Mononuclear cell (primary cell): ENCODE measurements around the gene ITGAX. TPM values are rescaled to one million over a fixed set of nuclear protein-coding genes. Genes with fewer than 3 reads are reported as not detected.
"Not testable (repeated sequence)": the region's sequence is repeated elsewhere in the genome, so short reads cannot be mapped to it uniquely, and the experiment has no call there.

Experiments
- H3K27me3 ChIP-seq: 2 replicates; pipeline ENCODE4 v1.6.0; 2011; ENCODE audit warnings: low read length, control low read depth; ENCODE audit not compliant: insufficient read depth
- H3K4me1 ChIP-seq: 2 replicates; pipeline ENCODE4 v1.5.1; 2011; ENCODE audit warnings: mild to moderate bottlenecking, low read length, control low read depth; ENCODE audit not compliant: insufficient read depth
- H3K4me3 ChIP-seq: 2 replicates; pipeline ENCODE4 v1.5.1; 2011; ENCODE audit warnings: mild to moderate bottlenecking, low read length, moderate library complexity
- H3K9me3 ChIP-seq: 2 replicates; pipeline ENCODE4 v1.5.1; 2011; ENCODE audit warnings: low read depth, mild to moderate bottlenecking, control low read depth, low read length
- total RNA-seq: library from RNA; depleted of rRNA; stranded (reverse); fragments of >200 nt; gene quantifications from one replicate; pipeline ENCODE4 v1.2.3, GENCODE V29; 2012

The ITGAX gene
- total RNA-seq: 190 TPM

DNA sequence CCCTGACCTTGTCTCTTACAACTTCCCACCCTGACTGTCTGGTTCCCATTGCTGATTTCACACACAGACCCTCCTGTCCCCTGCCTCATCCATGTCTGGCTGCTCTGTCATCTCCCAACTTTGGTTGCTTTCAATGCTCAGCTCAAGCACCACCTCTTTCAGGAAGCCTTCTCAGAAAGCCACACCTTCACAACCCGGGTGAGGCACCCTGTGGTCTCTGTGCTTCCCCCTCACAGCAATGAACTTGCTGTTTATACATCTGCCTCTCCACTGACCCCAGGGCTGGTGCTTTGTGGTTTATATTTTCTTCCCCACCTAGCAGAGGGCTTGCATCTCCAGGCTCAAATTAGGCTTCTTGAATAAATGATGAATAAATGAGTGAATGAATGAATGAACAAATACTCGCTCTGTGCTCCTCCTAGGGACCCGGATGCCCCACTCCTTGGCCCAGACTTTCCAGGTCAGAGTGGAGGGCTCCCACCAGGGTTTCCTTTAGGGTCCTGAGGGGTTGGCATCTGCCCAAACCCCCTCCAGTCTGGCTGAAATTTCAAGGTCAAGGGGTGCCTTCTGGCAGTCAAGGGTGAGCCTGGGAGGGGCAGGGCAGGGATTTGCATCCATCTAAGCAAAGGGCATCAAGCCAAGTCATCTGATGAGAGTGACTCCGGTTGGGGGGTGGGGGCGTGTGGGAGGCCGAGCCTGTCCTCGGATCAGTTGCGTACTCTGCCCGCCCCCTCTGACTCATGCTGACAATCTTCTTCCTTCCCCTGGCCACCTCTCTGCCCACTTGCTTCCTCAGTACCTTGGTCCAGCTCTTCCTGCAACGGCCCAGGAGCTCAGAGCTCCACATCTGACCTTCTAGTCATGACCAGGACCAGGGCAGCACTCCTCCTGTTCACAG, at the start of gene ITGAX:
Gene ITGAX, plus strand, starts transcription at position 783 of the 898 bp plus-strand sequence. Its CDS starts 79 bp downstream, at position 862.
- peaks cover 98% of the 10 kb centered on the region for H3K4me1 ChIP-seq
- H3K9me3 ChIP-seq: no peaks in the 10 kb centered on the region
- H3K27me3 ChIP-seq: no peaks in the 10 kb centered on the region
- H3K4me3 ChIP-seq: peak within 1 kb of the TSS; percentile 53

DNA sequence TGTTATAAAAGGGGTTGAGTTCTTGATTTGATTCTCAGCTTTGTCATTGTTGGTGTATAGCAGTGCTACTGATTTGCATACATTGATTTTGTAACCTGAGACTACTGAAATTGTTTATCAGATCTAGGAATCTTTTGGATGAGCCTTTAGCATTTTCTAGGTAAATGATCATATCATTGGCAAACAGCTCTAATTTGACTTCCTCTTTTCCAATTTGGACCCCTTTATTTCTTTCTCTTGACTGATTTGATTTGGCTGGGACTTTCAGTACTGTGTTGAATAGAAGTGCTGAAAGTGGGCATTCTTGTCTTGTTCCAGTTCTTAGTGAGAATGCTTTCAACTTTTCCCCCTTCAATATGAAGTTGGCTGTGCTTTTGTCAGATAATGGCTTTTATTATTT, 49.8 kb upstream of the ITGAX start:
- peaks cover 7% of the 10 kb centered on the region for H3K4me1 ChIP-seq
- no peak overlapping the region for H3K4me3 ChIP-seq
- H3K9me3 ChIP-seq: no peaks in the 10 kb centered on the region
- H3K27me3 ChIP-seq: no peaks in the 10 kb centered on the region

DNA sequence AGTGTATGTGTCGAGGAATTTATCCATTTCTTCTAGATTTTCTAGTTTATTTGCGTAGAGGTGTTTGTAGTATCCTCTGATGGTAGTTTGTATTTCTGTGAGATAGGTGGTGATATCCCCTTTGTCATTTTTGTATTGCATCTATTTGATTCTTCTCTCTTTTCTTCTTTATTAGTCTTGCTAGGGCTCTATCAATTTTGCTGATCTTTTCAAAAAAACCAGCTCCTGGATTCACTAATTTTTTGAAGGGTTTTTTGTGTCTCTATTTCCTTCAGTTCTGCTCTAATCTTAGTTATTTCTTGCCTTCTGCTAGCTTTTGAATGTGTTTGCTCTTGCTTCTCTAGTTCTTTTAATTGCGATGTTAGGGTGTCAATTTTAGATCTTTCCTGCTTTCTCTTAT, 46.6 kb upstream of the ITGAX start:
- not testable (repeated sequence) for H3K9me3 ChIP-seq, H3K4me3 ChIP-seq, H3K4me1 ChIP-seq, H3K27me3 ChIP-seq

DNA sequence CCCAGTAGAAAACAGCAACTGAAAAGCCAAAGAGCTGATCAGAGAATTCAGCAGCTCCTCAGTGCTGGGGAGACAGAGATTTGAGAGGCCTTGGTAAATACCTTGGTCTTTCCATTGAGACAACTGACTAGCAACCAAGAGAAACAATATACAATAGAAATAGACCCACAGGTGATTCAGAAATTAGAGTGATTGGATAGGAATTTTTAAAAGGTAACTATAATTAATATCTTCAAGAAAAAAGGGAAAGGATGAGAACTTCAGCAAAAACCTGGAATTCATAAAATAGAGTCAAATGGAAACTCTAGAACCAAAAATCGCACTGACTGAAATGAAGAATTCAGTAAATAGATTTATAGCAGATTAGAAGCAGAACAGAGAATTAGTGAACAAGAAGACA, 32.5 kb upstream of the ITGAX start:
- no peak overlapping the region for H3K4me3 ChIP-seq
- H3K9me3 ChIP-seq: peaks cover 8% of the 10 kb centered on the region
- H3K4me1 ChIP-seq: no peaks in the 10 kb centered on the region
- H3K27me3 ChIP-seq: no peaks in the 10 kb centered on the region

DNA sequence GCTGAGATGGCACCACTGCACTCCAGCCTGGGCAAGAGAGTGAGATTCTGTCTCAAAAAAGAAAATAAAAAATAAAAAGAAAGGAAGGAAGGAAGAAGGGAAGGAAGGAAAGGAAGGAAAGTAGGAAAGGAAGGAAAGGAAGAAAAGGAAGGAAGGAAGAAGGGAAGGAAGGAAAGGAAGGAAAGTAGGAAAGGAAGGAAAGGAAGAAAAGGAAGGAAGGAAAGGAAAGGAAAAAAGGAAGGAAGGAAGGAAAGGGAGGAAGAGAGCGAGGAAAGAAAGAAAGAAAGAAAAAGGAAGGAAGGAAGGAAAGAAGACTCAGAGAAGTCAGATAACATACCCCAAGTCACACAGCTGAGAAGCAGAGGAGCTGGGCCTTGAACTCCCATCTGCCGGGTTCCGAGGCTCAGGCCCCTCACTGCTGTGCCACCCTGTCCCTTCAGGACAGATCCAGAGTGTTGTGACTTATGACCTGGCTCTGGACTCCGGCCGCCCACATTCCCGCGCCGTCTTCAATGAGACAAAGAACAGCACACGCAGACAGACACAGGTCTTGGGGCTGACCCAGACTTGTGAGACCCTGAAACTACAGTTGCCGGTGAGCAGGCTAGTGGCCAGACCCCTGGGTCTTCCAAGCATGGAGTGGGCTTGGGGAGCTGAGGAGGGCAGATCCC, 30.9 kb upstream of the ITGAX start:
- no peaks in the 10 kb centered on the region for H3K27me3 ChIP-seq
- peaks cover 6% of the 10 kb centered on the region for H3K9me3 ChIP-seq
- H3K4me1 ChIP-seq: no peaks in the 10 kb centered on the region
- H3K4me3 ChIP-seq: no peak overlapping the region

DNA sequence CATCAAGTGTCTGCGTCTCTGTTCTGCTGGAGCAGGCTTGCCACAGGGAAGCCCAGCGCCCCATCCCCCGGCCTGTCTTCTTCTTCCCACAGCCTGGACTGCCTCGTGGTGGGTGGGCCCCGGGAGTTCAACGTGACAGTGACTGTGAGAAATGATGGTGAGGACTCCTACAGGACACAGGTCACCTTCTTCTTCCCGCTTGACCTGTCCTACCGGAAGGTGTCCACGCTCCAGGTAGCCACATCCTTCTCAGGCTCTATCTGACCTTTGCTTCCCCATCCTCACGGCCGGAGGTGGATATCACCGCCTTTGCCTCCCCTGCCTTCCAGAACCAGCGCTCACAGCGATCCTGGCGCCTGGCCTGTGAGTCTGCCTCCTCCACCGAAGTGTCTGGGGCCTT, 29.8 kb upstream of the ITGAX start:
- Histone ChIP-seq H3K9me3 (peaks cover 6% of the 10 kb centered on the region), H3K4me1 (no peaks in the 10 kb centered on the region), H3K4me3 (no peak overlapping the region), H3K27me3 (no peaks in the 10 kb centered on the region)

DNA sequence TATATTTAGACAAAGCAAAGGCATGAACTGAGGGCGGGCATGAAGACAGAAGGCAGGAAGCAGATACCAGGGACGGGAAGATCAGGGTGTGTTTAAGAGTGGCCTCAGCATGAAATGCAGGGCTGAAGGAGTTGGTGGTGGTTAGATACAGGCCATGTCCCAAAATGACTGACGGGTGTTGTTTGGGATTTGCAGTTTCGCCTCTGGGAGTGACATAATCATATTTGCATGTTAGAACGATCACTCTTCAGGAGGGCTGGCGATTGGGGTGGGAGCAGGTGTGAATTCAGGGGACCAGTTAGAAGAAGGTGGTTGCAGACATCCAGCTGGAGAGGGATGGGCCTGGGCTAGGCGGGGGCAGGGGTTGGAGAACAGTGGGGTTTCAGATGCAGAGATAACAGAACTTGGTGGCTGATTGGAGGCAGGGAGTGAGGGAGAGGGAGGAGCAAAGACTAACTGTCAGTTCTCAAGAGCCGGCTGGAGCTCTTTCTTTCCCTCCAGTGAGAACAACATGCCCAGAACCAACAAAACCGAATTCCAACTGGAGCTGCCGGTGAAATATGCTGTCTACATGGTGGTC, 27.2 kb upstream of the ITGAX start:
- Histone ChIP-seq H3K9me3 (no peaks in the 10 kb centered on the region), H3K27me3 (no peaks in the 10 kb centered on the region), H3K4me1 (no peaks in the 10 kb centered on the region), H3K4me3 (no peak overlapping the region)

DNA sequence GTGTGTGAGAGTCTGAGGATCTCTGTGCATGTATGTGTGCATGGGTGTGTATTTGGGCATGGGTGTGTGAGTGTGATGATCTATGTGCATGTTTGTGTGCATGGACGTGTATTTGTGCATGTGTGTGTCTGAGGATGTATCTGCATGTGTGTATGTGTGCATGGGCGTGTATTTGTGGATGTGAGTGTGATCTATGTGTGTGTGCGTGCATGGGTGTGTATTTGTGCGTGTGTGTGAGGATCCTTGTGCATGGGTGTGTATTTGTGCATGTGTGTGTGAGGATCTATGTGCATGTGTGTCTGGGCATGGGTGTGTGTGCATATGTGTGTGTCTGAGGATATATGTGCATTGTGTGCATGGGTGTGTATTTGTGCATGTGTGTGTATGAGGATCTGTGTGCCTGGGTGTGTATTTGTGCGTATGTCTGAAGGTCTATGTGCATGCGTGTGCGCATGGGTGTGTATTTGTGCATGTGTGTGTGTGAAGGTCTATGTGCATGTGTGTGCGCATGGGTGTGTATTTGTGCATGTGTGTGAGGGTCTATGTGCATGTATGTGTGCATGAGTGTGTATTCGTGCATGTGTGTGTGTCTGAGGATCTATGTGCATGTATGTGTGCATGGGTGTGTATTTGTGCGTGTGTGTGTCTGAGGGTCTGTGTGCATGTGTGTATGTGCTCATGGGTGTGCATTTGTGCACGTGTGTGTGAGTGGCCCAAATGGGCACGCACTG, 26.5 kb upstream of the ITGAX start:
- Histone ChIP-seq H3K9me3 (no peaks in the 10 kb centered on the region), H3K27me3 (no peaks in the 10 kb centered on the region), H3K4me1 (no peaks in the 10 kb centered on the region), H3K4me3 (no peak overlapping the region)

DNA sequence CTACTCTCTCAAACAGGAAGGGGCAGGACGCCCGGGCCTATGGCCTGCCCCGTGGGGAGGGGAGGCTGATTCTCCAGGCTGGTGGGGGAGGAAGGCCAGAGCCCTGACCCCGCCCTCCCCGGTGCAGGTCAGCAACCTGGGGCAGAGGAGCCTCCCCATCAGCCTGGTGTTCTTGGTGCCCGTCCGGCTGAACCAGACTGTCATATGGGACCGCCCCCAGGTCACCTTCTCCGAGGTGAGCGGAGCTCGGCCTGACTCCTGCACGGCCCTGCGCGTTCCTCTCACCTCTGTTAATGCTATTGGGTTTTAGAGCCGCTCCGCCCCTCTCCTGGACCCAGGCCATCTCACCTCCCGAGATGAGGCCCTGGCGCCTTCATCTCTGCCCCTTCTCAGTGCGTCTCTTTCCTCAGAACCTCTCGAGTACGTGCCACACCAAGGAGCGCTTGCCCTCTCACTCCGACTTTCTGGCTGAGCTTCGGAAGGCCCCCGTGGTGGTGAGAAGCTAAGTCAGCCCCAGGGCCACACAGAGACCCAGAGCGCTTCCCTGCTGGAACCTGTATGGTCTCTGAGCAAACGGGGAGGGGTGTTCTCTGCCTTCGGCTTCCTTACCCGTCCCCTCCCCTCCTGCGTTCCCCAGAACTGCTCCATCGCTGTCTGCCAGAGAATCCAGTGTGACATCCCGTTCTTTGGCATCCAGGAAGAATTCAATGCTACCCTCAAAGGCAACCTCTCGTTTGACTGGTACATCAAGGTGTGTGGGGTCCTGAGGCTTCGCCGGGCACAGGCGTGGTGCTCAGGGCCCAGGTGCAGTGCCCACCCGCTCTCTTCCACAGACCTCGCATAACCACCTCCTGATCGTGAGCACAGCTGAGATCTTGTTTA, 25.1 kb upstream of the ITGAX start:
- no peaks in the 10 kb centered on the region for H3K27me3 ChIP-seq
- H3K4me3 ChIP-seq: no peak overlapping the region
- no peaks in the 10 kb centered on the region for H3K4me1 ChIP-seq
- H3K9me3 ChIP-seq: no peaks in the 10 kb centered on the region

DNA sequence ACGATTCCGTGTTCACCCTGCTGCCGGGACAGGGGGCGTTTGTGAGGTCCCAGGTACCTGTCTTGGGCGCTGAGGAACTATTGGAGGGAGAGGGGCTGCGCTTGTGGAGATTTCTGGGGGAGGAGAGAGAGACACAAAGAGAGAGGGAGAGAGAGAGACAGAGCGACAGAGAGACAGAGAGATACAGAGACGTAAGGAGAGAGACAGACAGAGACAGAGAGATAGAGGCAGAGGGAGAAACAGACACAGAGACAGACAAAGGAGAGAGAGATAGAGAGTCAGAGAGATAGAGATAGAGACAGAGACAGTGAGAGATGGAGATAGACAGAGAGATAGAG, 24.5 kb upstream of the ITGAX start:
- Histone ChIP-seq H3K27me3 (no peaks in the 10 kb centered on the region), H3K4me3 (no peak overlapping the region), H3K4me1 (no peaks in the 10 kb centered on the region), H3K9me3 (no peaks in the 10 kb centered on the region)

DNA sequence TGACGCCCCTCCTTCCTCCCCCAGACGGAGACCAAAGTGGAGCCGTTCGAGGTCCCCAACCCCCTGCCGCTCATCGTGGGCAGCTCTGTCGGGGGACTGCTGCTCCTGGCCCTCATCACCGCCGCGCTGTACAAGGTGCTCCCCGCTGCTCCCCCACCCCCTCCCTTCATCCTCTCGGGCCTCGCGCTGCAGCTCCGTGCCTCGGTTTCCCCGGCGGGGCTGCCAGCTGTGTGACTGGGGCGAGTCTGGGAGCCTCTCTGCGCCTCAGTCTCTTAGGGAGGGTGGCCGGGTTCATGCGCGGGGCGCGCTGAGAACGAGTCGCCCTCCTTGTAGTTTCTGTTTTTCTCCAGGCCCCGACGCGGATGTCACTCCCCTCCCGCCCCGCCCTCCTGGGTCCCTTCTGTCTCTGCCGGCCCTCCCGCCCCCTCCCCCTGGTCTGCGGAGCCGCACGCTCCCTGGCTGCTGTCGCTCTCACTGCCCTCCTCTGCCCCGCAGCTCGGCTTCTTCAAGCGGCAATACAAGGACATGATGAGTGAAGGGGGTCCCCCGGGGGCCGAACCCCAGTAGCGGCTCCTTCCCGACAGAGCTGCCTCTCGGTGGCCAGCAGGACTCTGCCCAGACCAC, 23.7 kb upstream of the ITGAX start:
- peak overlapping the region; percentile 20 for H3K4me3 ChIP-seq
- no peaks in the 10 kb centered on the region for H3K9me3 ChIP-seq
- no peaks in the 10 kb centered on the region for H3K4me1 ChIP-seq
- H3K27me3 ChIP-seq: no peaks in the 10 kb centered on the region

DNA sequence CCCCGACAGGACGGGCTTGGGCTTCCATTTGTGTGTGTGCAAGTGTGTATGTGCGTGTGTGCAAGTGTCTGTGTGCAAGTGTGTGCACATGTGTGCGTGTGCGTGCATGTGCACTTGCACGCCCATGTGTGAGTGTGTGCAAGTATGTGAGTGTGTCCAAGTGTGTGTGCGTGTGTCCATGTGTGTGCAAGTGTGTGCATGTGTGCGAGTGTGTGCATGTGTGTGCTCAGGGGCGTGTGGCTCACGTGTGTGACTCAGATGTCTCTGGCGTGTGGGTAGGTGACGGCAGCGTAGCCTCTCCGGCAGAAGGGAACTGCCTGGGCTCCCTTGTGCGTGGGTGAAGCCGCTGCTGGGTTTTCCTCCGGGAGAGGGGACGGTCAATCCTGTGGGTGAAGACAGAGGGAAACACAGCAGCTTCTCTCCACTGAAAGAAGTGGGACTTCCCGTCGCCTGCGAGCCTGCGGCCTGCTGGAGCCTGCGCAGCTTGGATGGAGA, 23.1 kb upstream of the ITGAX start:
- H3K9me3 ChIP-seq: no peaks in the 10 kb centered on the region
- no peaks in the 10 kb centered on the region for H3K4me1 ChIP-seq
- no peak overlapping the region for H3K4me3 ChIP-seq
- no peaks in the 10 kb centered on the region for H3K27me3 ChIP-seq

DNA sequence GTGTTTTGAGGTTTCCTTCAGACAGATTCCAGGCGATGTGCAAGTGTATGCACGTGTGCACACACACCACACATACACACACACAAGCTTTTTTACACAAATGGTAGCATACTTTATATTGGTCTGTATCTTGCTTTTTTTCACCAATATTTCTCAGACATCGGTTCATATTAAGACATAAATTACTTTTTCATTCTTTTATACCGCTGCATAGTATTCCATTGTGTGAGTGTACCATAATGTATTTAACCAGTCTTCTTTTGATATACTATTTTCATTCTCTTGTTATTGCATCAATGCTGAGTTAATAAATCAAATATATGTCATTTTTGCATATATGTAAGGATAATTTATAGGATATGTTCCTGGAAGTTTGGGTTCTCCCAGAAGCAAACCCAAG, 22.4 kb upstream of the ITGAX start:
- H3K27me3 ChIP-seq: no peaks in the 10 kb centered on the region
- H3K4me1 ChIP-seq: no peaks in the 10 kb centered on the region
- no peaks in the 10 kb centered on the region for H3K9me3 ChIP-seq
- H3K4me3 ChIP-seq: no peak overlapping the region
